ENCODE results near the gene CCDC177. TPM values are rescaled to one million over a fixed set of nuclear protein-coding genes. Genes with fewer than 3 reads are reported as not detected.

The CCDC177 gene
- total and polyA plus RNA-seq, 2 experiments from 2014 or later: not detected

DNA sequence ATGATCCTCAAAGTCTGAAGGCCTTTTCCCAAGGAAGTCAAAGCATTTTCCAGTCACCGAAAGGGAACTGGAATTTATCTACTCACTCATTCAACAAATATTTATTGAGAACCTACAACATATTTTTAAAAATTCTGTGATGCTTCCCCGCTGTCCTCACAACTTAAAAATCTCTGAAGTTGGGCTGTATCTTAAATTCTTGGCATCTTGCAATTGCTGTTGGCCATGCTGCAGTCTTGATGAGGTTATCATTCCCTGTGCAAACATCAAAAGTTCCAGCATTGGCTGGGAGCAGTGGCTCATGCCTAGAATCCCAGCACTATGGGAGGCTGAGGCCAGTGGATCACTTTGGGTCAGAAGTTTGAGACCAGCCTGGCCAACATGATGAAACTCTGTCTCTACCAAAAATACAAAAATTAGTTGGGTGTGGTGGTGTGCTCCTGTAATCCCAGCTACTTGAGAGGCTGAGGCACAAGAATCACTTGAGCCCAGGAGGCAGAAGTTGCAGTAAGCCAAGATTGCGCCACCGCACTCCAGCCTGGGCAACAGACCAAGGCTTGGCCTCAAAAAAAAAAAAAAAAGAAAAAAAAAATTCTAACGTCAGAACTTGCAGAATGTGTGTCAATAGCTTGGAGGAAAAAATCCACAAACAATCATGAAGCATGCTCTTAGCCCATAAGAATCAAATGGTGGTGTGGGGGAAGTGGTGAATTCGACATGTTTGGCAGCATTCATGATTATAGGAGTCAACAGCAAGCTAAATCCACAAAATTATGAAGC lies 34.9 kb downstream of the CCDC177 start:
- H3K9me3 ChIP-seq (ENCODE audit: low read depth): no peaks in the 10 kb centered on the region
- no peaks in the 10 kb centered on the region for H3K9me2 ChIP-seq (ENCODE audit: insufficient read depth)
- H2AFZ ChIP-seq: no peak overlapping the region
- H3K9ac ChIP-seq: no peak overlapping the region
- in situ Hi-C loops (cut with MboI): no loop called here
- H3F3A ChIP-seq (ENCODE audit: insufficient read depth): no peaks in the 10 kb centered on the region
- 47 to 50% methylated on average over 6 of the region's 6 CpGs for WGBS, 2 experiments (ENCODE audit: low coverage in 1 of 2, low lambda C conversion rate in 2 of 2, missing lambda C conversion rate in 2 of 2)
- no peaks in the 10 kb centered on the region for H4K20me1 ChIP-seq (ENCODE audit: insufficient read depth)
- no peaks in the 10 kb centered on the region for H3K4me1 ChIP-seq (ENCODE audit: insufficient read depth)
- H3K27me3 ChIP-seq (replicated peaks; ENCODE audit: insufficient read depth): peaks cover 8% of the 10 kb centered on the region; the same call in 1 of the 2 replicates
- peak; percentile 68 for DNase-seq
- no peak overlapping the region for H3K27ac ChIP-seq
- no peaks in the 10 kb centered on the region for H3K79me2 ChIP-seq (ENCODE audit: insufficient read depth)
- no peak overlapping the region for H3K4me2 ChIP-seq (ENCODE audit: unreplicated experiment)
- H3K4me3 ChIP-seq: no peak overlapping the region
- no peaks in the 10 kb centered on the region for H3K36me3 ChIP-seq (ENCODE audit: low read depth)
- TF ChIP-seq EZH2 (IDR thresholded peaks at IDR 0.05; ENCODE audit: insufficient read depth, poor library complexity, severe bottlenecking): no peak
- TF ChIP-seq EZH2phosphoT487 (IDR thresholded peaks at IDR 0.05; ENCODE audit: insufficient read depth, low read depth): no peak

DNA sequence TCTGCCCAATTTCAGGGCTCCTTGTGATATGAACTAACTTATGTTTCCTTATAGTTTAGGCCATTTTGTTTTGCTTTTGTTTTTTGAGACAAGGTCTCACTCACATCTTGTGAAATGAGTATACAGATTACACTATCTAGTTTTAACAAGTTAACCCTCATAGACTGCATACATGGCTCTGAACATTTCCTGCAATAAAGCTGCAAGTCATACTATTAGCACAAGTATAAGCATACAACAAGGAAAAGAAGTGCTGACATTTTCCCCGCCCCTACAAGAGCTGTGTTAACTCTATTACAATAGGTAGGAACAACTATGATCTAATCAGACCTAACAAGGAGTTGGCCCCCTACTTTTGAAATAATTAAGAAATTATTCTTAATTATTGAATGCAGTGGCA lies 35.9 kb downstream of the CCDC177 start:
- WGBS, 2 experiments (ENCODE audit: low coverage in 1 of 2, low lambda C conversion rate in 2 of 2, missing lambda C conversion rate in 2 of 2): 48 to 53% methylated on average over 1 of the region's 1 CpG
- no peaks in the 10 kb centered on the region for H3K9me3 ChIP-seq (ENCODE audit: low read depth)
- H3K9me2 ChIP-seq (ENCODE audit: insufficient read depth): no peaks in the 10 kb centered on the region
- no peaks in the 10 kb centered on the region for H3K36me3 ChIP-seq (ENCODE audit: low read depth)
- H3K27me3 ChIP-seq (replicated peaks; ENCODE audit: insufficient read depth): peaks cover 11% of the 10 kb centered on the region; the same call in 1 of the 2 replicates
- in situ Hi-C loops (cut with MboI): no loop called here
- no peak overlapping the region for H3K4me3 ChIP-seq
- H3K9ac ChIP-seq: no peak overlapping the region
- no peak overlapping the region for H2AFZ ChIP-seq
- TF ChIP-seq EZH2phosphoT487 (IDR thresholded peaks at IDR 0.05; ENCODE audit: insufficient read depth, low read depth) (no peak), EZH2 (IDR thresholded peaks at IDR 0.05; ENCODE audit: insufficient read depth, poor library complexity, severe bottlenecking) (no peak)
- H3K79me2 ChIP-seq (ENCODE audit: insufficient read depth): no peaks in the 10 kb centered on the region
- H3F3A ChIP-seq (ENCODE audit: insufficient read depth): no peaks in the 10 kb centered on the region
- DNase-seq: no peak
- H3K27ac ChIP-seq: no peak overlapping the region
- H3K4me1 ChIP-seq (ENCODE audit: insufficient read depth): no peaks in the 10 kb centered on the region
- no peak overlapping the region for H3K4me2 ChIP-seq (ENCODE audit: unreplicated experiment)
- no peaks in the 10 kb centered on the region for H4K20me1 ChIP-seq (ENCODE audit: insufficient read depth)

- 37 to 48% methylated on average over 1 of the region's 1 CpG for WGBS, 2 experiments (ENCODE audit: low coverage in 1 of 2, low lambda C conversion rate in 2 of 2, missing lambda C conversion rate in 2 of 2)
- Histone ChIP-seq H3K9ac (no peak overlapping the region), H3K9me3 (ENCODE audit: low read depth) (no peaks in the 10 kb centered on the region), H3K27me3 (replicated peaks; ENCODE audit: insufficient read depth) (peaks cover 14% of the 10 kb centered on the region; the same call in 1 of the 2 replicates), H3K79me2 (ENCODE audit: insufficient read depth) (no peaks in the 10 kb centered on the region), H3K9me2 (ENCODE audit: insufficient read depth) (no peaks in the 10 kb centered on the region), H3F3A (ENCODE audit: insufficient read depth) (no peaks in the 10 kb centered on the region), H3K4me1 (ENCODE audit: insufficient read depth) (no peaks in the 10 kb centered on the region), H4K20me1 (ENCODE audit: insufficient read depth) (no peaks in the 10 kb centered on the region), H3K27ac (no peak overlapping the region), H3K36me3 (ENCODE audit: low read depth) (no peaks in the 10 kb centered on the region), H2AFZ (no peak overlapping the region), H3K4me2 (ENCODE audit: unreplicated experiment) (no peak overlapping the region), H3K4me3 (no peak overlapping the region)
- no peak for DNase-seq
- in situ Hi-C loops (cut with MboI): no loop called here
- TF ChIP-seq EZH2 (IDR thresholded peaks at IDR 0.05; ENCODE audit: insufficient read depth, poor library complexity, severe bottlenecking): no peak
- no peak for TF ChIP-seq EZH2phosphoT487 (IDR thresholded peaks at IDR 0.05; ENCODE audit: insufficient read depth, low read depth)
Measured at GRCh38 chr14:69537900-69538299, 36.8 kb downstream of the CCDC177 start.

DNA sequence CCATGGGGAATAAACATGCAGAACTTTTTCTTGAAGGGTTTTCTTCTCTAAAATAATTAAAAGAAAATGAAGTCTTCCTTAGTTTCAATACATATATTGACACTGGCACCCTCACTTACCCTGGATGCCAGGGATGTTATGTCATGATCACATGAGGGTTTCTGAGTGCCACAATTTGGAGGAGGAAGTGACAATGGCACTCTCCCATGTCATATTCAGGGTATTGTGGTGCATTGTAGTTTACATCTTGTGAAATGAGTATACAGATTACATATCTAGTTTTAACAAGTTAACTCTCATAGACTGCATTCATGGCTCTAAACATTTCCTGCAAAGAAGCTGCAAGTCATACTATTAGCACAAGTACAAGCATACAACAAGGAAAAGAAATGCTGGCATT lies 37.7 kb downstream of the CCDC177 start:
- H3F3A ChIP-seq (ENCODE audit: insufficient read depth): no peaks in the 10 kb centered on the region
- no peaks in the 10 kb centered on the region for H3K36me3 ChIP-seq (ENCODE audit: low read depth)
- H3K4me1 ChIP-seq (ENCODE audit: insufficient read depth): no peaks in the 10 kb centered on the region
- no peak overlapping the region for H3K27ac ChIP-seq
- in situ Hi-C loops (cut with MboI): no loop called here
- H3K9me3 ChIP-seq (ENCODE audit: low read depth): no peaks in the 10 kb centered on the region
- H3K4me3 ChIP-seq: no peak overlapping the region
- no peak overlapping the region for H3K9ac ChIP-seq
- no peak overlapping the region for H2AFZ ChIP-seq
- no peaks in the 10 kb centered on the region for H4K20me1 ChIP-seq (ENCODE audit: insufficient read depth)
- no peaks in the 10 kb centered on the region for H3K79me2 ChIP-seq (ENCODE audit: insufficient read depth)
- no peak for TF ChIP-seq EZH2 (IDR thresholded peaks at IDR 0.05; ENCODE audit: insufficient read depth, poor library complexity, severe bottlenecking)
- no peak for TF ChIP-seq EZH2phosphoT487 (IDR thresholded peaks at IDR 0.05; ENCODE audit: insufficient read depth, low read depth)
- H3K9me2 ChIP-seq (ENCODE audit: insufficient read depth): no peaks in the 10 kb centered on the region
- H3K27me3 ChIP-seq (replicated peaks; ENCODE audit: insufficient read depth): peaks cover 16% of the 10 kb centered on the region; the same call in 1 of the 2 replicates
- H3K4me2 ChIP-seq (ENCODE audit: unreplicated experiment): no peak overlapping the region
- DNase-seq: no peak
